Measurements from ENCODE around the gene ACTA2.

ACTA2 gene

GRCh38 chr10:88892222-88892967 lies 60.2 kb downstream of the ACTA2 start:
- no peak for DNase-seq (ENCODE audit: low read depth, low spot score)

GRCh38 chr10:88890681-88891381 lies 61.7 kb downstream of the ACTA2 start:
- no peak for DNase-seq (ENCODE audit: low read depth, low spot score)

GRCh38 chr10:88889559-88890337 lies 62.8 kb downstream of the ACTA2 start:
- DNase-seq (ENCODE audit: low read depth, low spot score): no peak

- no peak for DNase-seq (ENCODE audit: low read depth, low spot score)
Measured at GRCh38 chr10:88888810-88889445, 63.6 kb downstream of the ACTA2 start.

- no peak for DNase-seq (ENCODE audit: low read depth, low spot score)
Measured at GRCh38 chr10:88886557-88886956, 66.0 kb downstream of the ACTA2 start.

Measured in brain pericyte (primary cell).